ENCODE data around the gene HLA-DRB5. TPM values are rescaled to one million over a fixed set of nuclear protein-coding genes. Genes with fewer than 3 reads are reported as not detected.
A peak's percentile ranks its signal among the peaks of the same experiment; 100 is the strongest.
"Not testable (repeated sequence)": the region's sequence is repeated elsewhere in the genome, so short reads cannot be mapped to it uniquely, and the experiment has no call there.

HLA-DRB5 gene
- total and polyA plus RNA-seq, 5 experiments from 2014 or later, result 0.24 to 28.5 (median 0.52) TPM

DNA sequence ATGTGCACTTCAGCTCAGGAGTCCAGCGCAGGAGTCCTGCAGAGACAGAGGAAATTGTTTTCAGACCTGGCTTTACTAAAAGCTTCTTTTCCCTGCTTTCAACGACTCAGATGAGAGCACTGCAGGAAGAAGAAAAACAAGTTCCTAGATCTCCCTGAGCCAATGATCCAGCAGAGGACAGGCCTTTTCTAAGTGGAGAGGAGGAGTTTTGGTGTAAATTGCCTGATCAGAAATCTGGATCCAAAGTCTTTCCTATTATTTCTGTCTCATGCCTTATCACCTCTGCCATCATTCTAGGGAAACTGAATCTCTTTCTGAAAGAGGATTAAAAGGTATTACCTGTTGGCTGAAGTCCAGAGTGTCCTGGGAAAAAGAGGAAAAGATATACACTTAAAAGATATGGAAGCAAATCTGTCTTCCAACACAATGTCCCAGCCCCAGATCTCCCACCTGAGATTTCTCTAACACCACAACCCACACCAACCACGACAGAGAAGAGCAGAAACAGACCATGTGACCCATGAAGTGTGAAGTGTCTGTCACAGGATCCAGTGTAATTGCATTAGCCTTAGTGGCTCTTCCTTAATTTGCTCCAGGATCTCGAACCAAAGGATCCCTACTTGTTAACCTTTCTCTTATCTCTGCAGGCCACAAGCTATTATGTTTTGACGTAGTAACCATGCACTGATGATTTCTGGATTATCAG lies 23.1 kb upstream of the HLA-DRB5 start:
- no peaks in the 10 kb centered on the region for H3K36me3 Mint-ChIP-seq
- H3K4me3 Mint-ChIP-seq, result no peak overlapping the region
- POLR2A ChIA-PET, result no interaction called here
- H3K27ac Mint-ChIP-seq, result no peak overlapping the region
- peaks cover 2 to 10% (median 3%) of the 10 kb centered on the region in 5 donors for H3K27me3 Mint-ChIP-seq
- H3K4me1 Mint-ChIP-seq, result peaks cover 0 to 6% (median under 1%) of the 10 kb centered on the region in 4 donors
- no peak for ATAC-seq
- no peak for DNase-seq
- no peaks in the 10 kb centered on the region for H3K9me3 Mint-ChIP-seq

DNA sequence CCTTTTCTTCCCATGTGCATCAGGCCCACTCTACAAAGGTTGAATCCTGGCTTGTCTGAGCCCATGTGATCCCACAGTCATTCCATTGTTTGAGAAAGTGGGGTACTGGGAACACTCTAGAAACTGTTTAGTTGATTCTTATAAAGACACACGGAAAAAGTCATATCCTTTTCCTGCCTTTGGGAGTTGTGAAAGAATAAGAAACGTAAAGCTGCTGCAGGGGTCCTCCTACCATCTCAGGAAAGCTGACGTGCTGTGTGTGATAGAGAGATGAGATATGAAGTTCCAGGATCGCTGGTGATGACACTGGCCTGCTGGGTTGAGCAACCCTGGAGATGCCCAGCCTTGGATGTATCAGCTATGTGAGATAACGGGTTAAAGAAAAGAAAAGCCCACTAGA lies 21.3 kb upstream of the HLA-DRB5 start:
- DNase-seq (no peak), ATAC-seq (no peak)
- Mint-ChIP-seq H3K9me3 (no peaks in the 10 kb centered on the region), H3K4me1 (peaks cover 0 to 6% (median 5%) of the 10 kb centered on the region in 4 donors), H3K27me3 (peaks cover 0 to 7% (median 3%) of the 10 kb centered on the region in 5 donors), H3K36me3 (no peaks in the 10 kb centered on the region), H3K27ac (no peak overlapping the region), H3K4me3 (no peak overlapping the region)
- POLR2A ChIA-PET, result no interaction called here

DNA sequence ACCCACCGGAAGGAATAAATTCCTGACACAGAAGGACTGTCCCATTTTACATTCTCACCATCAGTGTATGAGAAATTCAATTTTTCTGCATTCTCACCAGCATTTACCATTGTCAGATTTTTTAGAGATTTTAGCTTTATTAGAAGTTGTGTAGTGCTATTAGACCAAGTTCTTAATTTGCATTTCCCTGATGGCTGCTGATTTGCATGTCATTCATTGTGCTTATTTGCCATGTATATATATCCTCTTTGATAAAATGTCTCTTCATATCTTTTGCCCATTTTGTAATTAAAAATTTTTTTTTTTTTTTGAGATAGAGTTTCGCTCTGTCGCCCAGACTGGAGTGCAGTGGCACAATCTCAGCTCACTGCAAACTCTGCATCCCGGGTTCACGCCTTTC lies 9.8 kb upstream of the HLA-DRB5 start:
- POLR2A ChIA-PET, result no interaction called here
- H3K4me1 Mint-ChIP-seq, result no peaks in the 10 kb centered on the region
- DNase-seq (no peak), ATAC-seq (no peak)
- peaks cover 0 to 12% (median 0%) of the 10 kb centered on the region in 3 donors for H3K36me3 Mint-ChIP-seq
- no peak overlapping the region for H3K4me3 Mint-ChIP-seq
- peaks cover 0 to 2% (median 0%) of the 10 kb centered on the region in 5 donors for H3K27me3 Mint-ChIP-seq
- no peak overlapping the region for H3K27ac Mint-ChIP-seq
- peaks cover 0 to 24% (median 4%) of the 10 kb centered on the region in 9 donors for H3K9me3 Mint-ChIP-seq

DNA sequence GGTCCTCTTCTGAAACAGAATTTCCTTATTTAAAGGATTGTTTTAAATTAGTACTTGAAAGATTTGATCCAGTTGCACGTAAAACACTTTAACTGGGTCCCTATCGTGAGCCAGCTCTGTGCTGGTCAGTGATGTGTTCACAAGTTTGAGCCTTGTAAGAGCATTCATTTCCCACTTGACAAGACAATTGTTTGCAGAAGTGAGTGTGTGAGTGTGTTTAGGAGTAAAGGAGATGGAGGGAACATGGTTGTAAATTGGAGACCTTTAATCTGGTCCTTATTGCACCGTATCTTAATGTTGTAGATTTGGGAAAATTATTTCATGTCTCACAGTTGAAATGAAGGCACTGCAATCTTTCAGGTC lies 325 bp upstream of the HLA-DRB5 start:
- Mint-ChIP-seq H3K27me3 (peaks cover 0 to 15% (median 3%) of the 10 kb centered on the region in 5 donors), H3K27ac (peak overlapping the region in 1 of 10 donors; percentile 36), H3K4me3 (peak overlapping the region in 2 of 10 donors; percentile 80 to 81), H3K4me1 (peaks cover 0 to 18% (median under 1%) of the 10 kb centered on the region in 4 donors)
- ATAC-seq, POLR2A ChIA-PET, H3K9me3 Mint-ChIP-seq, DNase-seq, H3K36me3 Mint-ChIP-seq: not testable (repeated sequence)

DNA sequence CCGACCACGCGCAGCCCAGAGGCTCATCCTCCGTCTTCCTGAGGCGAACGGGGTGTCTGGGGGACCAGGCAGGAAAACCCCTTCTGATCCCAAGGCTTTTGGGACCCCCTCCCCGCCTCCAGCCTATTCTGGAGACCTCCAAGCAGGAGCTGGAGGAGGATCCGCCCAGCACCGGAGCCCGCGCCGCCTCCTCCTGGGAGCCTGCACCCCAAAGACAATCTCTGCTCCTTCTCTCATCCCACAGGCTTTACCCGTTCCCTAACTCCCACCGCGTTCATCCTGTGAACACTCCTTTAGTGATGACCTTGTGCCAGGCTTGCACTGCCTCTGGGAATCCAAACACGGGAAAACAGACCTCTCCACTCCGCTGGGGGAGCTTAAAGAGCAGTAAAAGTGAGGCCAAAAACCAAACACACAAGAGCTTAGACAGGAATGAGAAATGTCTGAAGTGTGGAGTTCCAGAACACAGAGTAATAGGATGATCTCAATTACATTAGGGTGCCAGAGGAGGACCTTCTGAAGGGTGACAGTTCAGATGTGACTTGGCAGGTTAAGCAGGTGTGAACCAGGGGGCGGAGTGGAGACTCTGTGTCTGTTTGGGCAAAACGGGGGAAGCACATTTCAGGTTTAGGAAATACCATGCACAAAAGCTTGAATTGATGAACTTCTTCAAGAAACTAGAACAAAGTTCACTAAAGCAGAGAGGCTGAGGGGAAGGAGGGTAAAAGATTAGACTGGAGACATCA lies 7.6 kb downstream of the HLA-DRB5 start:
- no peak overlapping the region for H3K27ac Mint-ChIP-seq
- ATAC-seq (no peak), DNase-seq (no peak)
- no peaks in the 10 kb centered on the region for H3K9me3 Mint-ChIP-seq
- H3K4me1 Mint-ChIP-seq, result peaks cover 0 to 6% (median 0%) of the 10 kb centered on the region in 4 donors
- H3K27me3 Mint-ChIP-seq, result peaks cover 0 to 24% (median 2%) of the 10 kb centered on the region in 5 donors
- POLR2A ChIA-PET, result no interaction called here
- H3K36me3 Mint-ChIP-seq, result no peaks in the 10 kb centered on the region
- H3K4me3 Mint-ChIP-seq, result no peak overlapping the region

DNA sequence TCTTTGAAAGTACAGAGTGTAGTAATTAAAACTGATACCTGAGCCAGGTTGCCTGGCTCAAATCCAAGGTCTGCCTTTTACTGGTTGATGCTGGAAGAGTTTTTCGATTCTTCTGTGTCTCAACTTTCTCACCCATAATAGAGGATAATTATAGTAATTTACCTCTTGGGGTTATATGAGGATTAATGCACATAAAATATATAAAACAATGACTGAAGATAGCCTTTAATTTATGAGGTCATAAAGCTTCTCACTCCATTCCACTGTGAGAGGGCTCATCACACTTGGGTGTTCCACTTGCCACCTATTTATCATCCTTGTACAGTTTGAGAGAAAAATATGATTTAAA lies 10.2 kb downstream of the HLA-DRB5 start:
- DNase-seq, result no peak
- Mint-ChIP-seq H3K27me3 (peaks cover 0 to 21% (median 0%) of the 10 kb centered on the region in 5 donors), H3K4me3 (no peak overlapping the region), H3K36me3 (no peaks in the 10 kb centered on the region), H3K27ac (peak overlapping the region in 1 of 10 donors; percentile 51), H3K4me1 (peaks cover 0 to 6% (median 0%) of the 10 kb centered on the region in 4 donors), H3K9me3 (no peaks in the 10 kb centered on the region)
- POLR2A ChIA-PET, result no interaction called here
- no peak for ATAC-seq

DNA sequence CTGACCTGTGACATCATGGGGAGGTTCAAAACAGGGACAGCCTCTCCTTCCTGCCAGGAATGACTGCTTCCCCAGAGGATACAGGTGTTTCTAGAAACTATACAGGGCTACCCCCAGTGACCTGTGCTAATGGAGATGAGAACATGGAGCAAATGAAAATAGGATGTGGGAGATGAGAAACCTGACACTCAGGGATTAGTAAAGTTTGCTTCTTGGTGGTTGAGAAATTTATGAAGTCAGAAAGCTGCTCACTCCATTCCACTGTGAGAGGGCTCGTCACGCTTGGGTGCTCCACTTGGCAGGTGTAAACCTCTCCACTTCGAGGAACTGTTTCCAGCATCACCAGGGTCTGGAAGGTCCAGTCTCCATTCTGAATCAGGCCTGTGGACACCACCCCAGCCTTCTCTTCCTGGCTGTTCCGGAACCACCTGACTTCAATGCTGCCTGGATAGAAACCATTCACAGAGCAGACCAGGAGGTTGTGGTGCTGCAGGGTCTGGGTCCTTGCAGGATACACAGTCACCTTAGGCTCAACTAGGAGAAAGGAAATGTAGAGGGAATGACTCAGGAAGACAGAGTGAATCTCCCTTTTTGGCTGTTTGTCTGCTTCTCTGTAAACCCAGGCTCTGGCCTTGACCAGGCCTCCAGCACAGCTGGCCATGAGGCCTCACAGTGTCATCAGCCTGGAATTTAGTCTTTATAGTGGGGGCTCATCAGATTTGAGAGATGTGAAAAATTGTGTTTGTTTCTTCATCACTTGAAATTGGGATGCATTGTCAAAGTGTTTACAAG lies 10.8 kb downstream of the HLA-DRB5 start:
- Mint-ChIP-seq H3K27ac (peak overlapping the region in 1 of 10 donors; percentile 51), H3K4me3 (no peak overlapping the region), H3K27me3 (peaks cover 0 to 19% (median 0%) of the 10 kb centered on the region in 5 donors), H3K4me1 (peaks cover 0 to 6% (median 0%) of the 10 kb centered on the region in 4 donors), H3K36me3 (no peaks in the 10 kb centered on the region), H3K9me3 (no peaks in the 10 kb centered on the region)
- POLR2A ChIA-PET, result no interaction called here
- no peak for ATAC-seq
- no peak for DNase-seq

DNA sequence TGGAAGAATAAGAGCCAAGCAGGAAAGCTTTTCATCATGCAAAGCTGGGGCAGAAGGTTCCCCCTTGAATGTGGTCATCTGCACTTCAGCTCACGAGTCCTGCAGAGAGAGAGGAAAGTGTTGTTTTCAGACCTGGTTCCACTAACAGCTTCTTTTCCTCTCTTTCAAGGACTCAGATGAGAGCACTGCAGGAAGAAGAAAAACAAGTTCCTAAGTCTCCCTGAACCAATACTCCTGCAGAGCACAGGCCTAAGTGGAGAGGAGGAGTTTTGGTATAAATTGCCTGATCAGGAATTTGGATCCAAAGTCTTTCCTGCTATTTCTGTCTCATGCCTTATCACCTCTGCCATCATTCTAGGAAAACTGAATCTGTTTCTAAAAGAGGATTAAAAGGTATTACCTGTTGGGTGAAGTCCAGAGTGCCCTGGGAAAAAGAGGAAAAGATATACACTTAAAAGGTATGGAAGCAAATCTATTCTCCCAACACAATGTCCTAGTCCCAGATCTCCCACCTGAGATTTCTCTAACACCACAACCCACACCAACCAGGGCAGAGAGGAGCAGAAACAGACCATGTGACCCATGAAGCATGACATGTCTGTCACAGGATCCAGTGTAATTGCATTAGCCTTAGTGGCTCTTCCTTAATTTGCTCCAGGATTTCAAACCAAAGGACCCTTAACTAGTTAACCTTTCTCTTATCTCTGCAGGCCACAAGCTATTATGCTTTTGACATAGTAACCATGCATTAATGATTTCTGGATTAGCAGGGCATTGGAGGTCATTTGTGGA lies 12.2 kb downstream of the HLA-DRB5 start:
- H3K4me3 Mint-ChIP-seq, result no peak overlapping the region
- peaks cover 0 to 3% (median 0%) of the 10 kb centered on the region in 4 donors for H3K4me1 Mint-ChIP-seq
- no peak overlapping the region for H3K27ac Mint-ChIP-seq
- no peaks in the 10 kb centered on the region for H3K9me3 Mint-ChIP-seq
- H3K36me3 Mint-ChIP-seq, result no peaks in the 10 kb centered on the region
- no peak for ATAC-seq
- no peak for DNase-seq
- H3K27me3 Mint-ChIP-seq, result peaks cover 0 to 17% (median 0%) of the 10 kb centered on the region in 5 donors
- POLR2A ChIA-PET, result no interaction called here

DNA sequence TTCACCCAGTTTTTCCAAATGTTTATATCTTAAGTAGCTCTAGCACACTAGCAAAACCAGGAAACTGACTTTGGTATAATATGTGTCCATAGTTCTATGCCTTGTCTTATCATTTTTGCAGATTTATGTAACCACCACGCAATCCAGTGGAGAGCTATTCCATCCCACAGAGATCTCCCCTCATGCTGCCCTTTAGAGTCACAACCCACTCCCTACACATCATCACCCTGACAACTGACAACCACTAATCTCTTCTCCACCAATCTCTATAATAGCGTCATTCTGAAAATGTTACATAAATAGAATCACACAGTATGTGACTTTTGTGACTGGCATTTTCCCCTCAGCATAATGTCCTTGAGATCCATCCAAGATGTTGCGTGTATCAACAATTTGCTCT lies 29.1 kb downstream of the HLA-DRB5 start:
- Mint-ChIP-seq H3K4me1 (peaks cover 0 to 14% (median 0%) of the 10 kb centered on the region in 4 donors), H3K27ac (no peak overlapping the region), H3K9me3 (no peaks in the 10 kb centered on the region), H3K4me3 (no peak overlapping the region), H3K36me3 (no peaks in the 10 kb centered on the region), H3K27me3 (peaks cover 0 to 11% (median 4%) of the 10 kb centered on the region in 5 donors)
- POLR2A ChIA-PET, result no interaction called here
- ATAC-seq (no peak), DNase-seq (no peak)

DNA sequence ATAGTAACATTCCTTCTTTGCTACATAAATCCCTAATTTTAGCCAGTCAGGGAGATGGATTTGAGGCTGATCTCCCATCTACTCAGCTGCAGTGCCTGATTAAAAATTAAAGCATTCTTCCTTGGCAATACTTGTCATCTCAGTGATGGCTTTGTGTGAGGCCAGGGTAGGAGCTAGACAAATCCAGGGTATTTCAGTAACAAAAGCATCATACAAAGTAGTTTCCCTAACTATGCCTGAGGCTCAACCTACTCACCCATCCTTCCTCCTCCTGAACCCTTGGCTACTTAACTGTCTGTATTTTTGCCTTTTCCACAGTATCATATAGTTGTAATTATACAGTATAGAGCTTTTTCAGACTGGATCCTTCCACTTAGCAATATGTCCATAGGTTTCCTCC lies 37.7 kb downstream of the HLA-DRB5 start:
- H3K4me3 Mint-ChIP-seq, result no peak overlapping the region
- H3K9me3 Mint-ChIP-seq, result peaks cover 0 to 8% (median 0%) of the 10 kb centered on the region in 9 donors
- no peak for DNase-seq
- ATAC-seq, result no peak
- no peak overlapping the region for H3K27ac Mint-ChIP-seq
- no peaks in the 10 kb centered on the region for H3K4me1 Mint-ChIP-seq
- POLR2A ChIA-PET, result no interaction called here
- no peaks in the 10 kb centered on the region for H3K36me3 Mint-ChIP-seq
- H3K27me3 Mint-ChIP-seq, result peaks cover 0 to 40% (median 4%) of the 10 kb centered on the region in 5 donors

DNA sequence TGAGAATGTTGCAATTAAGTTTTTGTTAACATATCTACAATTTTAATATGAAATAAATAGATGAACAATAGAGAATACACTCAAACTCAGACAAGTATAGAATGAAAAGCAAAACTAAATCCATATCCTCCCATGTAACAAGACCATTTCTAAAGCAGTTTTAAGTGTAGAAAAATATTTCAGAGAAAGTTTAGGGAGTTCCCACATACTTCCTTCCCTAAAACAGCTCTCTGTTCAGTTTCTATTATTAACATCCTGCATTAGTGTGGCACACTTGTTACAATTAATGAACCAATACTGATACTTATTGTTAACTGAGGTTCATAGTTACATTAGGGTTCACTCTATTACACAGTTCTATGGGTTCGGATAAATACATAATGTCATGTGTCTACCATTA lies 38.4 kb downstream of the HLA-DRB5 start:
- Mint-ChIP-seq H3K4me1 (no peaks in the 10 kb centered on the region), H3K9me3 (peaks cover 0 to 8% (median 0%) of the 10 kb centered on the region in 9 donors), H3K27ac (no peak overlapping the region), H3K36me3 (no peaks in the 10 kb centered on the region), H3K4me3 (no peak overlapping the region), H3K27me3 (peaks cover 0 to 34% (median 4%) of the 10 kb centered on the region in 5 donors)
- no peak for ATAC-seq
- DNase-seq, result no peak
- POLR2A ChIA-PET, result no interaction called here

DNA sequence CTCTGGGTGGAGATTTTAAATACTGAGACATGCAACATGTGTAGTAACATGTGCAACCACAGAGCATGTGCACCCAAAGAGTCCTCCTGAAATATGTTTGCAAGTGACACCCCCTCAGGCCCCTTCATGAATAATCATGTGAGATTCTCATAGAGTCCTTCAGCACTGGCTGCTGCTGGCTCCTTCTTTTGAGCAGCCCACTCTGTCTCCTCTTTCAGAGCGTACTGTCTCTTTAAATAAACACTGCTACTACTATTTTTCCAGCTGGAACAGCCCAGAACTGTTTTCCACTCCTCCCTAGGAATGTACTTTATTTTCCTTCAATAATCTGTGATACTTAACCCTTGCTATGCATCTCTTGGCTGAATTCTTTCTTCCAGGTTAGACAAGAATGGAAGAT lies 42.0 kb downstream of the HLA-DRB5 start:
- H3K27me3 Mint-ChIP-seq, result peaks cover 0 to 18% (median 7%) of the 10 kb centered on the region in 5 donors
- POLR2A ChIA-PET, result no interaction called here

More for the DNA sequence above, 42.0 kb downstream of the HLA-DRB5 start:
- Mint-ChIP-seq H3K4me1 (no peaks in the 10 kb centered on the region), H3K36me3 (no peaks in the 10 kb centered on the region), H3K4me3 (no peak overlapping the region), H3K9me3 (peaks cover 0 to 8% (median 0%) of the 10 kb centered on the region in 9 donors), H3K27ac (no peak overlapping the region)
- DNase-seq (no peak), ATAC-seq (no peak)
